Astrocyte (in vitro differentiated cells and primary cell): ENCODE data around the gene TMEM178B.

Source experiments
- EZH2 ChIP-seq: IDR thresholded peaks from 2 replicates; pipeline ENCODE4 v1.6.1; 2012; ENCODE audit warnings: mild to moderate bottlenecking, low read length, inconsistent platforms; ENCODE audit not compliant: insufficient read depth
- TF ChIP-seq, protein P1 (sequence below): IDR thresholded peaks from 2 replicates; pipeline ENCODE4 v1.5.1; 2011; ENCODE audit warnings: low read depth, mild to moderate bottlenecking, inconsistent platforms, low read length, moderate library complexity; ENCODE audit not compliant: insufficient read depth

DNA sequence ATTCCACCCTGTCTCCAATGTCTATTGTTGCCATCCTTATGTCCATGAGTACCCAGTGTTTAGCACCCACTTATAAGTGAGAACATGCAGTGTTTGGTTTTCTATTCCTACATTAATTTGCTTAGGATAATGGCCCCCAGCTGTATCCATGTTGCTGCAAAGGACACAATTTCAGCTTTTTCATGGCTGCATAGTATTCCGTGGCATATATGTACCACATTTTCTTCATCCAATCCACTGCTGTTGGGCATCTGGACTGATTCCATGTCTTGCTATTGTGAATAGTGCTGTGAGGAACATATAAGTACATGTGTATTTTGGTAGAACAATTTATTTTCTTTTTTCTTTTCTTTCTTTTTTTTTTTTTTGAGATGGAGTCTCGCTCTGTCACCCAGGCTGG lies 68.2 kb downstream of the TMEM178B start:
- TF ChIP-seq EZH2 = no peak
- TF ChIP-seq, protein P1, sequence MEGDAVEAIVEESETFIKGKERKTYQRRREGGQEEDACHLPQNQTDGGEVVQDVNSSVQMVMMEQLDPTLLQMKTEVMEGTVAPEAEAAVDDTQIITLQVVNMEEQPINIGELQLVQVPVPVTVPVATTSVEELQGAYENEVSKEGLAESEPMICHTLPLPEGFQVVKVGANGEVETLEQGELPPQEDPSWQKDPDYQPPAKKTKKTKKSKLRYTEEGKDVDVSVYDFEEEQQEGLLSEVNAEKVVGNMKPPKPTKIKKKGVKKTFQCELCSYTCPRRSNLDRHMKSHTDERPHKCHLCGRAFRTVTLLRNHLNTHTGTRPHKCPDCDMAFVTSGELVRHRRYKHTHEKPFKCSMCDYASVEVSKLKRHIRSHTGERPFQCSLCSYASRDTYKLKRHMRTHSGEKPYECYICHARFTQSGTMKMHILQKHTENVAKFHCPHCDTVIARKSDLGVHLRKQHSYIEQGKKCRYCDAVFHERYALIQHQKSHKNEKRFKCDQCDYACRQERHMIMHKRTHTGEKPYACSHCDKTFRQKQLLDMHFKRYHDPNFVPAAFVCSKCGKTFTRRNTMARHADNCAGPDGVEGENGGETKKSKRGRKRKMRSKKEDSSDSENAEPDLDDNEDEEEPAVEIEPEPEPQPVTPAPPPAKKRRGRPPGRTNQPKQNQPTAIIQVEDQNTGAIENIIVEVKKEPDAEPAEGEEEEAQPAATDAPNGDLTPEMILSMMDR = no peak
